SK-N-MC (cell line): Measurements from ENCODE around the gene MRPL21.

Experiments used
- EZH2 ChIP-seq: fragments of 200-600 bp; sonication (generic); IDR thresholded peaks from one replicate; pipeline ENCODE4 v1.6.1; 2017; ENCODE audit warnings: antibody characterized with exemption
- POLR2AphosphoS5 ChIP-seq: IDR thresholded peaks from 2 replicates; pipeline ENCODE4 v1.6.1; 2012; ENCODE audit warnings: mild to moderate bottlenecking, low read depth, low read length, borderline replicate concordance

DNA sequence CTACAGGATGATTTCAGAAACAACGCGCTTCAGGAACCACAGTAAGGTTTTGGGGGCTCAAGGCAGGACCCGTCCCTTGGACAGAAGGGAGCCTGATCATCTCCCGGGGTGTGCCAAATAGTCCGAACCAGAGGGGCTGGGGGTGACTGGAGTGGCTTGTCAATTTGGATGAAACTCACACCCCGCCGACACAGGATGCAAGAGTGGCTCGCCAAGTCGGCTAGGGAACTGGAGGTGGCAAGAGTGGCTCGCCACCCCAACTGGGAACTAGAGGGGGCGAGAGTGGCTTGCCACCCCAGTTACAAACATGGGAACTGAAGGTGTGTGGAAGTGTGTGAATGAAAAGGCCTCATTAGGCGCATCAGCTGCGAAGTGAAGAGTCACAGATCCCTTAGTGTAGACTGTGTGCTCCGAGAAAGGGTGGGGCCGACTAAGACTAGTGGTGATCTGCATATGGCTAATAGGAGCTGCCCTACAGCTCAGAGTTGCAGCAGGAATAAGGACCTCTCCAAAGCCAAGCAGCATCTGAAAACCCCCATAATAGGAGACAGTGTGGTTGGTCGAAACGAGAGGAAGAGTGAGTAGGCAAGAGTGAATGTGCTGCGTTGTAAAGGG is 35.3 kb downstream of the MRPL21 start:
- TF ChIP-seq EZH2 = no peak
- no peak for TF ChIP-seq POLR2AphosphoS5
